IMR-90 (cell line): ENCODE data around the gene ATG9A. TPM values are rescaled to one million over a fixed set of nuclear protein-coding genes. Genes with fewer than 3 reads are reported as not detected.

Experiments used
- ATAC-seq: fragments of 200-7000 bp; cut with Tn5 transposase; 2 replicates; pipeline ENCODE4 v1.9.1; 2020; ENCODE audit warnings: low read depth, mild to moderate bottlenecking, moderate library complexity
- BruUV-seq: library from RNA; stranded (reverse); fragments of 400-500 nt; replicated peaks from 2 replicates; lab custom pipeline; 2021; lab: Mats Ljungman, UMichigan
- CTCF ChIA-PET: fragments of 300-600 bp; formaldehyde crosslinking; extraction: SDS; loops from one replicate; lab custom pipeline; 2021; ENCODE audit warnings: antibody characterized with exemption; lab: Yijun Ruan, JAX
- POLR2A ChIA-PET: fragments of 300-600 bp; sonication (Branson Sonifier 250); formaldehyde crosslinking; loops from one replicate; lab custom pipeline; 2022; ENCODE audit warnings: antibody characterized with exemption; ENCODE audit not compliant: unreplicated experiment; lab: Charles Lee
- DNase-seq: peaks from one replicate; pipeline ENCODE4 v3.0.0; 2013
- H2AFZ ChIP-seq: replicated peaks from 2 replicates; pipeline ENCODE3; 2013; ENCODE audit warnings: low read length, mild to moderate bottlenecking; ENCODE audit not compliant: poor library complexity
- H2AK5ac ChIP-seq: 2 replicates; pipeline ENCODE4 v1.6.1; 2013; ENCODE audit warnings: low read depth, low read length, inconsistent platforms
- H2AK9ac ChIP-seq: replicated peaks from 2 replicates; pipeline ENCODE3; 2013; ENCODE audit warnings: mild to moderate bottlenecking, low read depth, low read length, moderate library complexity; ENCODE audit not compliant: poor library complexity
- H2BK120ac ChIP-seq: 2 replicates; pipeline ENCODE4 v1.6.1; 2013; ENCODE audit warnings: low read depth, low read length, inconsistent platforms
- H2BK15ac ChIP-seq: 3 replicates; pipeline ENCODE4 v1.6.1; 2013; ENCODE audit warnings: low read depth, low read length, inconsistent platforms
- H2BK20ac ChIP-seq: 2 replicates; pipeline ENCODE4 v1.6.1; 2013; ENCODE audit warnings: low read depth, mild to moderate bottlenecking, inconsistent platforms, low read length, moderate library complexity
- H2BK5ac ChIP-seq: 2 replicates; pipeline ENCODE4 v1.6.1; 2013; ENCODE audit warnings: mild to moderate bottlenecking, low read depth, low read length, inconsistent platforms; ENCODE audit not compliant: poor library complexity, severe bottlenecking
- H3K14ac ChIP-seq: replicated peaks from 2 replicates; pipeline ENCODE4 v1.6.1; 2013; ENCODE audit warnings: low read depth, low read length, inconsistent platforms
- H3K18ac ChIP-seq: 2 replicates; pipeline ENCODE4 v1.6.1; 2013; ENCODE audit warnings: low read depth, low read length, control low read depth
- H3K23ac ChIP-seq: 2 replicates; pipeline ENCODE4 v1.6.1; 2013; ENCODE audit warnings: low read depth, low read length, inconsistent platforms
- H3K27ac ChIP-seq: 2 replicates; pipeline ENCODE4 v1.5.1; 2013; ENCODE audit warnings: mild to moderate bottlenecking, control low read depth, low read length; ENCODE audit not compliant: insufficient read depth
- H3K27me3 ChIP-seq: 2 replicates; pipeline ENCODE4 v1.6.1; 2013; ENCODE audit warnings: low read length; ENCODE audit not compliant: control insufficient read depth, insufficient read depth
- H3K36me3 ChIP-seq: 2 replicates; pipeline ENCODE4 v1.6.1; 2013; ENCODE audit warnings: low read length, mixed read lengths; ENCODE audit not compliant: control insufficient read depth, insufficient read depth
- H3K4ac ChIP-seq: 2 replicates; pipeline ENCODE4 v1.6.1; 2013; ENCODE audit warnings: low read depth, low read length, inconsistent platforms
- H3K4me1 ChIP-seq: 2 replicates; pipeline ENCODE4 v1.6.1; 2013; ENCODE audit warnings: low read length, mixed read lengths; ENCODE audit not compliant: control insufficient read depth, insufficient read depth
- H3K4me2 ChIP-seq: 2 replicates; pipeline ENCODE4 v1.6.1; 2013; ENCODE audit warnings: low read depth, mild to moderate bottlenecking, control low read depth, low read length, moderate library complexity
- H3K4me3 ChIP-seq: 2 replicates; pipeline ENCODE4 v1.5.1; 2013; ENCODE audit warnings: low read depth, mild to moderate bottlenecking, control low read depth, low read length, moderate library complexity; ENCODE audit not compliant: insufficient read depth
- H3K56ac ChIP-seq: 2 replicates; pipeline ENCODE4 v1.6.1; 2013; ENCODE audit warnings: low read length, inconsistent platforms; ENCODE audit not compliant: insufficient read depth; ENCODE audit errors: extremely low read depth
- H3K79me1 ChIP-seq, 2 experiments: 2 replicates each; pipeline ENCODE4 v1.6.1; 2013; ENCODE audit warnings: low read length in 2 of 2, inconsistent platforms in 1 of 2, low read depth in 1 of 2
- H3K9ac ChIP-seq: 2 replicates; pipeline ENCODE4 v1.6.1; 2013; ENCODE audit warnings: low read depth, low read length, control low read depth
- H3K9me1 ChIP-seq: 2 replicates; pipeline ENCODE4 v1.6.1; 2013; ENCODE audit warnings: low read length, inconsistent platforms; ENCODE audit not compliant: insufficient read depth
- H3K9me3 ChIP-seq: 2 replicates; pipeline ENCODE4 v1.6.1; 2013; ENCODE audit warnings: low read length; ENCODE audit not compliant: control insufficient read depth, insufficient read depth
- H4K20me1 ChIP-seq: 2 replicates; pipeline ENCODE4 v1.6.1; 2013; ENCODE audit warnings: low read length, inconsistent platforms; ENCODE audit not compliant: insufficient read depth
- H4K5ac ChIP-seq: 2 replicates; pipeline ENCODE4 v1.6.1; 2013; ENCODE audit warnings: mild to moderate bottlenecking, low read depth, low read length, control low read depth
- H4K8ac ChIP-seq, 2 experiments: 2 replicates each; pipeline ENCODE4 v1.6.1; 2013; ENCODE audit warnings: low read depth in 2 of 2, low read length in 2 of 2, control low read depth in 1 of 2, inconsistent platforms in 1 of 2
- H4K91ac ChIP-seq: 2 replicates; pipeline ENCODE4 v1.6.1; 2013; ENCODE audit warnings: low read depth, low read length, inconsistent platforms; ENCODE audit not compliant: insufficient read depth
- CTCF ChIP-seq: conservative IDR thresholded peaks from 2 replicates; pipeline ENCODE4 v1.5.1; 2012; ENCODE audit warnings: mild to moderate bottlenecking, low read depth, low read length, improper control_type of control experiment
- WGBS, 2 experiments: methylation state at CpG; one replicate each; pipeline versions ENCODE4 v1.1.5 to v1.1.7; 2013; ENCODE audit warnings: missing lambda C conversion rate in 2 of 2; ENCODE audit not compliant: insufficient read length in 1 of 2; ENCODE audit errors: extremely low coverage in 2 of 2; 5-methylcytosine and 5-hydroxymethylcytosine counted together
- dilution Hi-C: fragments of 300-500 bp; cut with HindIII; formaldehyde crosslinking; loops from one replicate; pipeline ENCODE4 v1.14.3; 2018; ENCODE audit warnings: low sequenced_read_pairs; ENCODE audit not compliant: unreplicated experiment
- in situ Hi-C: fragments of 300-500 bp; cut with MboI; formaldehyde crosslinking; loops from 3 replicates; pipeline ENCODE4 v1.14.3; 2019; ENCODE audit warnings: low sequenced_read_pairs, inconsistent platforms, mixed read lengths
- intact Hi-C: fragments of 100-400 bp; cut with micrococcal nuclease; formaldehyde crosslinking; loops from 2 replicates; pipeline ENCODE4 v1.10.0; 2022
- polyA plus RNA-seq, 3 experiments: library from polyadenylated mRNA; depleted of rRNA; stranded (reverse); fragments of >200 nt; gene quantifications; 2 replicates each; pipeline ENCODE4 v1.2.3, GENCODE V29; 2012; ENCODE audit warnings: low replicate concordance in 1 of 3
- total RNA-seq: library from RNA; depleted of rRNA; stranded (reverse); fragments of >200 nt; gene quantifications from 2 replicates; pipeline ENCODE4 v1.2.3, GENCODE V29; 2012

The ATG9A gene
- total and polyA plus RNA-seq, 2 of the 4 experiments (the other 2 are of a cell fraction): 35.1 to 58.3 TPM

GRCh38 chr2:219251656-219252055 is 22.2 kb upstream of the ATG9A start:
- no peak overlapping the region for H4K5ac ChIP-seq
- H3K9ac ChIP-seq: no peak overlapping the region
- H3K23ac ChIP-seq: 0 out of 2 replicates have a peak overlapping the region, but pooled peaks have one; percentile 76
- no peak overlapping the region for H4K8ac ChIP-seq
- peak overlapping the region; percentile 15 for H3K4ac ChIP-seq
- no peak overlapping the region for H2BK5ac ChIP-seq
- peaks cover 12 to 24% of the 10 kb centered on the region in 2 experiments for H3K79me1 ChIP-seq
- H2BK120ac ChIP-seq: 0 out of 2 replicates have a peak overlapping the region, but pooled peaks have one; percentile 12
- no peak for TF ChIP-seq CTCF
- dilution Hi-C loops: no loop called here
- no peak overlapping the region; the same call in none of the 2 replicates for H4K91ac ChIP-seq
- H3K27ac ChIP-seq: no peak overlapping the region
- no peak overlapping the region for H3K4me3 ChIP-seq
- peak overlapping the region; percentile 6; the same call in 1 of the 2 replicates for H3K14ac ChIP-seq
- CTCF ChIA-PET: no interaction called here
- H3K56ac ChIP-seq: no peak overlapping the region
- DNase-seq (no peak), ATAC-seq (no peak)
- peaks cover 41% of the 10 kb centered on the region for H3K4me1 ChIP-seq
- peaks cover 13% of the 10 kb centered on the region for H3K27me3 ChIP-seq
- H4K20me1 ChIP-seq: 0 out of 2 replicates have a peak, but pooled peaks cover 8% of the 10 kb centered on the region
- no peak overlapping the region for H2BK20ac ChIP-seq
- no TSS peak for BruUV-seq
- peaks cover 19% of the 10 kb centered on the region; the same call in 1 of the 2 replicates for H3K36me3 ChIP-seq
- 0 out of 3 replicates have a peak overlapping the region, but pooled peaks have one; percentile 33 for H2BK15ac ChIP-seq
- intact Hi-C loops: no loop called here
- H3K9me1 ChIP-seq: peaks cover 36% of the 10 kb centered on the region
- no peak overlapping the region for H3K4me2 ChIP-seq
- WGBS, 2 experiments: 88% methylated on average over 3 of the region's 6 CpGs; no CpG with 5 or more reads in 1 of the 2 experiments
- peak overlapping the region; percentile 54; the same call in 1 of the 2 replicates for H2AK5ac ChIP-seq
- POLR2A ChIA-PET: no interaction called here
- no peak overlapping the region for H2AFZ ChIP-seq
- no peaks in the 10 kb centered on the region for H3K9me3 ChIP-seq
- H2AK9ac ChIP-seq: no peak overlapping the region
- in situ Hi-C loops: no loop called here
- H3K18ac ChIP-seq: no peak overlapping the region
